NCI-H345 treated with DMSO at 0.1 percent for 48 hours (cell line): ENCODE results near the gene ANAPC16.
"Not testable (repeated sequence)": the region's sequence is repeated elsewhere in the genome, so short reads cannot be mapped to it uniquely, and the experiment has no call there.

ENCODE experiments used
- DNase-seq: peaks from one replicate; lab custom pipeline; 2025; ENCODE audit not compliant: unreplicated experiment; lab: John Stamatoyannopoulos, UW

Gene ANAPC16

DNA sequence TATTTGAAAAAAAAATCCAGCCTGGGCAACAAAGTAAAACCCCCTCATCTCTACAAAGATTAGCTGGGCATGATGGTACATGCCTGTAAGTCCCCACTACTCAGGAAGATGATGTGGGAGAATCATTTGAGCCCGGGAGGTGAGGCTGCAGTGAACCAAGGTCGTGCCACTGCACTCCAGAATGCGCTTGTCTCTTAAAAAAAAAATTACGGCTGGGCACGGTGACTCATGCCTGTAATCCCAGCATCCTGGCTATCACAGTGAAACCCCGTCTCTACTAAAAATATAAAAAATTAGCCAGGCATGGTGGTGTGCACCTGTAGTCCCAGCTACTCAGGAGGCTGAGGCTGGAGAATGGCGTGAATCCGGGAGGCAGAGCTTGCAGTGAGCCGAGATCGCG is 4.4 kb upstream of the ANAPC16 start:
- not testable (repeated sequence) for DNase-seq

DNA sequence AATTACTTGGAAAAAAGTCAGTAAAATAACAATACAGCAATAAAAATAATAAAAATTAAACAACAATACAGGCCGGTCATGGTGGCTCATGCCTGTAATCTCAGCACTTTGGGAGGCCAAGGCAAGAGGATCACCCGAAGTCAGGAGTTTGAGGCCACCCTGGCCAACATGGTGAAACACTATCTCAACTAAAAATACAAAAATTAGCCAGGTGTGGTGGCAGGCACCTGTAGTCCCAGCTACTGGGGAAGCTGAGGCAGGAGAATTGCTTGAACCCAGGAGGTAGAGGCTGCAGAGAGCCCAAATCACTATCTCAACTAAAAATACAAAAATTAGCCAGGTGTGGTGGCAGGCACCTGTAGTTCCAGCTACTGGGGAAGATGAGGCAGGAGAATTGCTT is 4.0 kb upstream of the ANAPC16 start:
- not testable (repeated sequence) for DNase-seq

DNA sequence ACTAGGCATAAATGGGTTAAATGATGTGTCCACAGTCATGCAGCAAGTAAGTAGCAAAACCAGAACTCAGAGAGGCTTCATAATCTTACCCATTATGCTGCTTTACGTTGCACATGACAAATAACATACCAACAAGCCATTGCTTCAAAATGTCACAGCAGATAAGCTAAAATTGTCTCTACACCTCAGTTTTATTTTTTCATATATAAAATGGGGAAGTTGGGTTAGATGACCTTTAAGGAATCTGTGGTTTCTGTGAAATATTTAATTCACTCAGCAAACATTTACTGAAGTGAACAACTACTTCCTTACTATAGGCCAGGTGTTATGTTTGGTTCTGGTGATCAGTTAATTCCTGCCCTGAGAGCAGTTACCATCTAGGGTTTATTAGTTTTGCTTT is 2.5 kb downstream of the ANAPC16 start:
- no peak for DNase-seq

DNA sequence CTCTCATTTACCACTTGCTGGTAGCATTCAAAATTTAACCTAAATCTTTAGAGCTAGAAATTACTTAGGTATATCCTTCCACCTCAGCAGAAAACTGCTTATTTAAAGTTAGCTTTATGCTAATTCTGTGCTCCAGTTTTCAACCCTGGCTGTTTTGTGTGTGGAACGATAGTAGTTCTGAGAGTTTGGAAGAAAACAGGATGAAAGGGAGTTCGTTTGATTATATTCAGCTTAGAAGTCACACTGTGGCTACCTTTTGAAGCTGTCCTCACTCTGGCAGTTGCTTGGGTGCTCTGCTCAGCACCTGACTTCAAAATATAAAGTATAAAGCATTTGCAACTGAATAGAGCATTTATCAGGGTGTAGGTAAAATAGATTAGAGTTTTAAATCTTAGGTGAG is 2.9 kb downstream of the ANAPC16 start:
- DNase-seq, result no peak

DNA sequence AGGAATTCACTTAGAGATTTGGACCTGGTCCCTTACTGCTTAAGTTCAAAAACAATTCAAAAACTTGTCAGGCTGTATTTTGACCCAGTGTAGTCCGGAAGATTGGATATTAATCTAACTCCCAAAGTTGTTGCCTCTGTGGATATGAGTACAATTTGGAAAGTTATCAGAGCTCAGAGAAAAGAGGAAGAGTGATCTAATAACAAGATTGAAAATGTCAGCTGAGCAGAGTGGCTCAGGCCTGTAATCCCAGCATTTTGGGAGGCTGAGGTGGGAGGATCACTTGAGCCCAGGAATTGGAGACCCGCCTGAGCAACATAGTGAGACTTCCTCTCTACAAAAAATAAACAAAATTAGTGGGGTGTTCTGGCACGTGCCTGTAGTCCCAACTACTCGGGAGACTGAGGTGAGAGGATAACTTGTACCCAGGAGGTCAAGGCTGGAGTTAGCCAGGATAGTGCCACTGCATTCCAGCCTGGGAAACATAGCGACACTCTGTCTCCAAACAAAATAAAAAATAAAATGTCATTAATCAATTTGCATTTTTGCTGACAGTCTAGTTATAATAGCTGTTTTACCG is 3.5 kb downstream of the ANAPC16 start:
- DNase-seq, result no peak

DNA sequence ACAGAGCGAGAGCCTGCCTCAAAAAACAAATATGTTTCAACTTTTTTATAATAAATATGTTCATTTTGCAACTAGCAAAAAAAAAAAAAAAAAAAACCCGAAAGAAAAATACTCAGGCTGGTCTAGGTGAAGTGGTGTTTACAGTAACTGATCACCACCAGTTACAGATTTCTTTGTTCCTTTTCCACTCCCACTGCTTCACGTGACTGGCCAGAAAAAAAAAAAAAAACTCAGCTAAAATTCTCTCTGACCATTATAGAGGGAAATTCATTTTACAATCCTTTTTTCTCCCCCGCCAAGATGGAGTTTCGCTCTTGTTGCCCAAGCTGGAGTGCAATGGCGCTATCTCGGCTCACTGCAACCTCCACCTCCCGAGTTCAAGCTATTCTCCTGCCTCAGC is 4.8 kb downstream of the ANAPC16 start:
- no peak for DNase-seq

DNA sequence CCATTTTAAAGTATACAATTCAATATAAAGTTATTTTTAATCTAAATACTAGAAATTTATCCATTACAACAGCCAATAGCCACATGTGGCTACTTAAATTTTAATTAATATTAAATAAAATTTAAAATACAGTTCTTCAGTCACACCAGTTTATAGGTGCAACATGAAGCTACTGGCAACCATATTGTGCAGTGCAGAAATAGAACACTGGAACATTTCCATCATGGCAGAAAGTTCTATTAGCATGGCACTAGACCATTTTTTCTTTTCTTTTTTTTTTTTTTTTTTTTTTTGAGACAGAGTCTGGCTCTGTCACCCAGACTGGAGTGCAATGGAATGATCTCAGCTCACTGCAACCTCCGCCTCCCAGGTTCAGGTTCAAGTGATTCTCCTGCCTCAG is 5.5 kb downstream of the ANAPC16 start:
- DNase-seq, result no peak

DNA sequence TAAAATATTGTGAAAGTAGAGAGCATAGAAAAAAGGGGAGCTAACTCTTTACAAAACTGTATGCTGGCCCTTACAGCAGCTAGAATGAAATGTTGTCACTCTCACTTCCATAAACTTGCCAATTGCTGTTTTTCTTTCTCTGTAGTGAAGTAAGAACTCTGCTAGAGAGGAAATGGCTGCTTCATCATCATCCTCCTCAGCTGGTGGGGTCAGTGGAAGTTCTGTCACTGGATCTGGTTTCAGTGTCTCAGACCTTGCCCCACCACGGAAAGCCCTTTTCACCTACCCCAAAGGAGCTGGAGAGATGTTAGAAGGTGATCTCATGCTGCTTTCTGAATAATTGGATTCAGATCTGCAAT is 7.9 kb downstream of the ANAPC16 start:
- DNase-seq, result no peak

DNA sequence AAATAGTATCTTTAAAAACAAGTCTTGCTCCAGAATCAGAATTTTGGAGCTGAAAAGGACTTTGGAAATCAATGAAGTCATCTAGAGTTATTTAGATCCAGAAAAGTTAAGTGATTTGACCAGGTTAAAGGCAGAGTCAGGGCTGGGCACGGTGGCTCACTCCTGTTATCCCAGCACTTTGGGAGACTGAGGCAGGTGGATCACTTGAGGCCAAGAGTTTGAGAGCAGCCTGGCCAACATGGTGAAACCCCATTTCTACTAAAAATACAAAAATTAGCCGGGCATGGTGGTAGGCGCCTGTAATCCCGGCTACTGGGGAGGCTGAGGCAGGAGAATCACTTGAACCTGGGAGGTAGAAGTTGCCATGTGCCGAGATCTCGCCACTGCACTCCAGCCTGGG is 8.4 kb downstream of the ANAPC16 start:
- DNase-seq, result not testable (repeated sequence)

DNA sequence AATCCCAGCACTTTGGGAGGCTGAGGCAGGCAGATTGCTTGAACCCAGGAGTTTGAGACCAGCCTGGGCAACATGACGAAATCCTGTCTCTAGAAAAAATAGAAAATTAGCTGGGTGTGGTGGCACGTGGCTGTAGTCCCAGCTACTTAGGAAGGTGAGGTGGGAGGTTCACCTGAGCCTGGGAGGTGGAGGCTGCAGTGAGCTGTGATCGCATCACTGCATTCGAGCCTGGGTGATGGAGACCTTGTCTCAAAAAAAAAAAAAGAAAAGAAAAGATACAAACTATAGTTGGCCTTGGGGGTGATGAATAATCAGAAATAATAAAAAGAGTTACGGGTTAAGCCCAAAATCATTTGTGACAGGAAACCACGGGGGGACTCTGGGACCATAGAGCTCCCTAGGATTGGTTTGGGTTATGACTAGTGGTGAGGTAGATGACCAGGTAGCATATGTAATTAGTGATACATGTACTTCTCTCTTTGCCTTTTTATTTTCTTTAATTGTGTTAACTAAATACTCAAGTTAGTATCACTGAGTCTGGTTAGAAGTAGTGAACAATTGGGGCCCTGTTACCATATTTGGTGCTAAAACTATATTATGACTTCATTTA is 10.7 kb downstream of the ANAPC16 start:
- DNase-seq, result no peak

DNA sequence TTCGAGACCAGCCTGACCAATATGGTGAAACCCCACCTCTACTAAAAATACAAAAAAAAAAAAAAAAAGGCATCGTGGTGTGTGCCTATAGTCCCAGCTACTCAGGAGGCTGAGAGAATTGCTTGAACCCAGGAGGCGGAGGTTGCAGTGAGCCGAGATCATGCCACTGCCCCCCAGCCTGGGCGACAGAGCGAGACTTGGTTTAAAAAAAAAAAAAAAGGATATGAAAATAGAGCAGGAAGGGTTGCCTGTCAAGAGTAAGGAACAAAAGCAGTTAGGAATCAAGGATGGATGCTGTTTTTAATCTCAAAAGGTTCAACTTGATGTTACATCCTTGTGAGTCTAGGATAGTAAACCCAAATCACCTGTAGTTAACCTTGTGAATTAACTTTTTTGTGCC is 12.0 kb downstream of the ANAPC16 start:
- DNase-seq, result no peak

DNA sequence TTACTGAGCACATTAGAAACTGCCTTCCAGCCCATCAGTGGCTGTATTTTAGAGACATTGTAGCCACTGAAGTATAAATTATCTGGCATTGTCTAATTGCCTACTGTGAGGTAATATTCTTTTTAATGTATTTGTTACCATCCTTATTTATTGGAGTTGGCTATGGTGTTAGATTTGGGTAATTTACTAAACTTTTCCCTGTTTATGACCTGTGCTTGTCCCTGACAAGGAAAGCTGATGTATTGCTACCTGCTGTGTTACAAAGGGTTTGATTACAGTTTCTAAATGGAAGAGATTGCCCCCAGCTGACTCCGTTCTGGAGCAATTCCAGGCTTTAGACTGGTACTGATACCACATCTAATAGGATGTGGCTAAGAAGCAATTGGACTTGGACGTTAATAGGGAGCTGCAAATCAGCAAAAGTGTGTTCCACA is 12.5 kb downstream of the ANAPC16 start:
- peak; percentile 56 for DNase-seq

DNA sequence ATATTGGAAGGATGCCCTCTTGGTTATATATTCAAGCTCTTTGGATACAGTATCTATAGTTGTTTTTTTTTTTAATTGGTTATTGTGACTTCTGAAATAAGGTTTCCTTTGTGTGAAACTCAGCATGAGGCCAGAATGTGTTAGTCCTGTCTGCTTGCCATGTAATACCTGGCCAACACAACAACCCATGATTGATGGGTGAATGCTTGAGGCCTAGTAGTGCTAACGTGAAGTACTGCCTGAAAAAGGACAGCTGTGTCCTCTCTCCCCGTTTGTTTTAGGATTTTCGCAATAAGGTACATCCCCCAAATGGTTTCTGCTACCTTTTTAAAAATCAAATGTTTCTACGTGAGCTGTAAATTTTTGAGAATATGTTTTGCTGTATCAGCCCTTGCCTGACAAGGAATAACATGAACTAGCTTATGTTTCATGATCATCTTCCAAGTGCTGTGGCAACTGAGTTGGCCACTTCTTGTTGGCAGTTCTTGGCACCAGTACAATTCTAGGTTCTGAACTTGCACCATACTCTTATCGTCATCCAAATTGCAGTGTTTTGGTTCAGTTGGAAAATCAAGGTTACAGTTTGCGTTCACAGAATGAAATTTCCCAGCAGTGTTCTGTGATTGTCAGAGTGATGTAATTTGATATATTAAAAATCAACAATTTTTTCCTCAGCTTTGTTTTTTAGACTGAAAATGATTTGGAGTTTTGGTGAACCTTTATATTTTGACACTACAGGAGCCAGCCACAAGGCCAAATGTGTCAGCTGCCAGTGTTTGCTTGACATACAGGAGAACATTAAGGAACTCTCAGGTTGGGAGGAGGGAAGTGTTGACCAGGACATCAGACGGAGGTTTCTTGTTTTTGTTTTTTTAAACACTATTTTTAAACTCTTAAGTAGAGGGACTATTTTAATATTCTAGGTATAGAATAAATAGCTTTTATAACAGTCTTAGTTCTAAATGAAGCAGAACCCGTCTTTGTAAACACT is 13.7 kb downstream of the ANAPC16 start:
- DNase-seq, result peak; percentile 74

DNA sequence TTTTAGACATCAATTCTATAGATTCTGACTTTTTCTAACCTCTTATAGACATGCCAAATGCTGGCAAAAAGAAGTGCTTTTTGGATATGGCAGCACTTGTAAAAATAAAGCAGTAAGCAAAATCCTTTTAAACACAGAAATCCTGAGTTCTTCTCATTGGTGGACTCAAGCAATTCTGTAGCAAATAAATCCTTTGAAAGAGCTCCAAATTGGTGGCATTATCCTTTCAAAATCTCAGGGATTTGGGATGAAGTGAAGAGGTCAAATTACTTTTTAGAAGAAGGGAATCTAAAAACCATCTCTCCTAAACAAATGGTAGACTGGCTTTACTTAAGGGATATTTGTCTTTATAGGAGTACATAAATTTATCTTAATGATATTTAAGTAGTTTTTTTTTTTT is 17.8 kb downstream of the ANAPC16 start:
- no peak for DNase-seq

DNA sequence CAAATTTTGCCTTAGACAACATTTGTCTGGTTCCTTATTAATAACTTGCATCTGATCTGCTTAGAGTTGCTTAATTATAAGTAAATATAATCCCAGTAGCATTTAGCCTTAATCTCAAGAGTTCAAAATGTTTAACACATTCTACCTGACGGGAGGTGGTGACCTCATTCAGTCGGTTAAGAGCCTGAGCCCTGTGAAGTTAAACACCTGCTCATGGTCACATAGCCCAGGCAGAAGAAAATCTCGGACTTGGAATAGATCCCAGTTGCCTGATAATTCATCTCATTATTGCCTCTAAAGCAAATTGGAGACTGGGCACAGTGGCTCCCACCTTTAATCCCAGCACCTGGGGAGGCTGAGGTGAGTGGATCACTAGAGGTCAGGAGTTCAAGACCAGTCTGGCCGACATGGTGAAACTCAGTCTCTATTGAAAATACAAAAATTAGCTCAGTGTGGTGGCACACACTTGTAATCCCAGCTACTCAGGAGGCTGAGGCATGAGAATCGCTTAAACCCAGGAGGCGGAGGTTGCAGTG is 18.8 kb downstream of the ANAPC16 start:
- no peak for DNase-seq

DNA sequence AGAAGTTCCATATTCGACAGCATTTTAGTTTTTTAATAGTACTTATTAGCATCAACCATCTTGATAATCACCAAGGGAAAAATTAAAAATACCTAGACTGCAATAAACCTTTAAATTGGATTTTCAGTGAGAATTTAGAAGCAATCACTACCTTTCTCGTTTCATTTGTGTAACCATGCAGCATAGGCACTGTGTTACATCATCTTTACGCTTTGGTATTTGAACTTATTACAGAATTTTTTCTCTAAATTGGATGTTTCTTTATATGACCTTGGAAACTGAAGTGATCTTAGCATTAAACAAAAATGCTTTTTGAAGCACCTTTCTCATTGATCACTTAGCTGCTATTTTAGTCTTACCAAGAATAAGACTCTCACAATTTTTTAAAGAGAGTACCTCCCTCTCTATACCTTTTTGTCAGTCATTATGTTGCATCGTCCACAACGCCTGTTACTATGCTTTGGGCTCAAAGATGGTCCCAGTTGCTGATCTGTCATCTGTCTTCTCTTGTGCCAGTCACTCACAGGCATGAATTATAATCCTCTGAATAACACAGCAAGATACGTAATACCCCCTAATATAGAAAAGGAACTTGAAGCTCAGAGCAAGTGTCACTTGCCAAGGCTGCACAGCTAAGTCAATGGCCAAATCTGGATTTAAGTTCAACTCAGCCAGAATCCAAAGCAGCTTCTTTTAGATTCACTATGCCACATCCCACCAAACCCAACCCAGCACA is 19.9 kb downstream of the ANAPC16 start:
- no peak for DNase-seq

DNA sequence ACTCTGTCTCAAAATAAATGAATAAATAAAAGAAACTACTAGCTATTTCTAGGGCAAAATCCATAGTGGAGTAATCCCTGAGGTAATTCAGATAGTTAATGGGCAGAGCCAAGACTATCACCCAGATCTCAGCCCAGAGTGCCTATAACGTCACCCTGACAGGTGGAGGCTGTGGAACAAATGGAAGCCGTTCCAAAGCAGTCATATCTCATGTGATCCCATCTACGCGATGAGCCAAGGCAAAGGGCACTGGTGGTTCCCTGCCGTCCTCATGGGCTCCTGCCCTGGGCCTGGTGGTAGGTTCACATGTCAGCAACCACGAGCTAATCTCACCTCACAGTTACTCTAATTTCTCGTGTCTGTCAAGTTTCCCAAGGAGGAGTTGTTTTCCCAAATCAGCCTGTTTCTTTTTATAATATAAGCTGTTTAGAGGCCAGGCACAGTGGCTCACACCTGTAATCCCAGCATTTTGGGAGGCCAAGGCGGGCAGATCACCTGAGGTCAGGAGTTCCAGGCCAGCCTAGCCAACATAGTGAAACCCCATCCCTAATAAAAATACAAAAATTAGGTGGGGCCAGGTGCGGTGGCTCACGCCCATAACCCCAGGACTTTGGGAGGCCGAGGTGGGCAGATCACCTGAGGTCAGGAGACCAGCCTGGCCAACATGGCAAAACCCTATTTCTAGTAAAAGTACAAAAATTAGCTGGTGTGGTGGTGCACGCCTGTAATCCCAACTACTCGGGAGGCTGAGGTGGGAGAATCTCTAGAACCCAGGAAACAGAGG is 22.8 kb downstream of the ANAPC16 start:
- DNase-seq, result no peak

DNA sequence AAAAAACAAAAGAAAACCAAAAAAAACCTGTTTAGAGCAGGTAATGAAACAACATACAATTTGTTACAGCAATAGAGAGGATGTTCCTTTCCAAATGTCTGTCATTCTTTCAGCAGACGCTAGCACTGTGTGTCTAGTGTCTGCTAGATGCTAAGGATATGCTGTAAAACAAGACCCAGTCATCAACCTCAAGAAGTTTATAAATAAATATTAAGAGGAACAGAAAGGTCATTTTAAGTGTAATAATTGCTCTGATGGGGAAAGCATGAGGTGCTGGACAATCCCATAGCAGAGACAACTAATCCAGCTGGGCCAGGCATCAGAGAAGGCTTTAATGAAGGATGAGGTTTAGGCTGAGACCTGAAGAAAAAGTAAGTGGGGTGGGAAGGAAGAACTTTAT is 23.6 kb downstream of the ANAPC16 start:
- DNase-seq, result no peak

DNA sequence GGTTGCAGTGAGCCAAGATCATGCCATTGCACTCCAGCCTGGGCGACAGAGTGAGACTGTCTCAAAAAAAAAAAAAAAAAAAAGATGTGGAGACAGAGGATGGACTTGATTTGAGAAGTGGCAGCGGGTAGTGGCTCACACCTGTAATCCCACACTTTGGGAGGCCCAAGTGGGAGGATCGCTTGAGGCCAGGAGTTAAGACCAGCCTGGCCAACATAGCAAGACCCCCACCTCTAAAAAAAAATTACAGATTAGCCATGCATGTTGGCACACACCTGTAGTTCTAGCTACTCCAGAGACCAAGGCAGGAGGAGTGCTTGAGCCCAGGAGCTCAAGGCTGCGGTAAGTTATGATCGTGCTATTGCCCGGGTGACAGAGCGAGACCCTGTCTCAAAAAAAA is 24.6 kb downstream of the ANAPC16 start:
- DNase-seq, result no peak

DNA sequence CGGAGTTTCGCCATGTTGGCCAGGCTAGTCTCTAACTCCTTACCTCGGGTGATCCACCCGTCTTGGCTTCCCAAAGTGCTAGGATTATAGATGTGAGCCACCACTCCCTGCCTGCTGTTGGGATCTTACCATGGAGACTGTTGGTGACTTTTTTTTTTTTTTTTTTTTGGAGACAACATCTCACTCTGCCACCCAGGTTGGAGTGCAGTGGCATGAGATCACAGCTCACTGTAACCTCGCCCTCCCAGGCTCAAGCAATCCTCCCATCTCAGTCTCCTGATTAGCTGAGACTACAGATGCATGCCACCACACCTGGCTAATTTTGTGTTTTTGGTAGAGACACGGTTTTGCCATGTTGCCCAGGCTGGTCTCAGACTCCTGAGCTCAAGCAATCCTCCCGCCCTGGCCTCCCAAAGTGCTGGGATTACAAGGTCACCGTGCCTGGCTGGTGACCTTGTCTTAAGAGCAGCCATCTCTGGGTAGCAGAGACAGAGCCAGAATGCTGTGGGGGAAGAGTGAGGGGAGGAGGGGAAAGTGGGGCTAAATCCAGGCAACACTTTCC is 26.0 kb downstream of the ANAPC16 start:
- DNase-seq, result no peak
